NCI-H1417 (cell line): ENCODE results near the gene VAPA.
A peak's percentile ranks its signal among the peaks of the same experiment; 100 is the strongest.
"Not testable (repeated sequence)": the region's sequence is repeated elsewhere in the genome, so short reads cannot be mapped to it uniquely, and the experiment has no call there.

Source experiments
- DNase-seq, 3 experiments: peaks; one replicate each; lab custom pipeline; 2025; lab: John Stamatoyannopoulos, UW

Gene VAPA

DNA sequence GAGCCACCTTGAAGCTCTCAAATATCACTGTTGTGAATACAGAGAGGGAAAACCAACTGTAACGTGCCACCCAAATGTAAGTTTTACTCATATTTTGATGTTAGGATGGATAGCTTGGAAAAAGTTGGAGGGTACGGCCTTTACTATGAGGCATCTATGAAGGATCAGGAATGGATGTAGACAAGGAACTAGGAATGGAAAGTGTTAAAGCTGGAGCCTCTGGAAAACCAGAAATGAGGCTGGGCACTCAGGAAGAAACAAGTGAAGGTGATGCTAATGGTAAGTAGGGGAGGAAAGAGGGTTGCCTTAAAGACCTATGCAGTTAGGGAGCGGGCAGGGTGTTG is 27.8 kb upstream of the VAPA start:
- no peak for DNase-seq

DNA sequence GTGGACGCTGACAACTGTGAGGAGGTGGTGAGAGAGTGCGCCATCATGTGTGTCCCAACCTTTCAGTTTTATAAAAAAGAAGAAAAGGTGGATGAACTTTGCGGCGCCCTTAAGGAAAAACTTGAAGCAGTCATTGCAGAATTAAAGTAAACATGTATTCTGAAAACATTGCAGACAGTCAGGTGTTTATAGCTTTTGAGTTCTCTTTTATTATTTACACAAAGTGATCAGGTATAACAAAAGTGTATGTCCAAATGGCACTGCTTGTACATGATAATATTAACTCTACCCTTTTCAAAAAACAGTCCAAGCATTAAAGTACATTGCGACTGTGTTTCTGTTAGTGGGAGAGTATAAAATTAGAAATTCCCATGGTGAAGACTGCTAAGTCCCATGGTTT is 25.8 kb upstream of the VAPA start:
- no peak for DNase-seq

DNA sequence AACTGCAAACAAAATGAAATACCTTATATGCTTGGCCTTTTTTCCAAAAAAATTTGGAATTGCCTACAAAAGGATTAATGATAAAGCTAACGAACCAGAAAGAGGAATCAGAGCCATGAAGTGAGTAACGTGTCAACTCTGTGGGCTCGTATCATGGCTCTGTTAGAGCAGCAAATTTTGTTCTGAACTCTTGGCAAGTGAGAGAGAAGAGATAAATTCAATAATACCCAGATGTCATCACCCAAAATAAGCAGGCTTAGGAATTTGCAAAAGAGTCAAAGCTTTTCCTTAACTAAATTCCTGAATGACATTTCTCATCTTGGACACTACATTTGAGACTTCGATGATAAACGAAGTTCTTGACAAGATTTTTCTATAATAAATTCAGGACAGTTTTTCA is 23.6 kb upstream of the VAPA start:
- DNase-seq: no peak

DNA sequence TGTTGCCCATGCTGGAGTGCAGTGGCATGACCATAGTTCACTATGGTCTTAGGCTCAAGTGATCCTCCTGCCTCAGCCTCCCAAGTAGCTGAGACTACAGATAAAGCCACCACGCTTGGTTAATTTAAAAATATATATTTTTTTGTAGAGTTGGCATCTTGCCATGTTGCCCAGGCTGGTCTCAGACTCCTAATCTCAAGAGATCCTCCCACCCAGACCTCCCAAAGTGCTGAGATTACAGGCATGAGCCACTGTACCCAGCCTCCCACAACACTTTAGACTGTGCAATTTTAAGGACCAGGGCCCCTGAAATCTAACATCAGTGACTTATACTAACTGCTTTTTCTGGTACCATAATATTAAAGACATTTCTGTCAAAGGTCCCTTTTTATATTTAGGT is 22.9 kb upstream of the VAPA start:
- no peak for DNase-seq

DNA sequence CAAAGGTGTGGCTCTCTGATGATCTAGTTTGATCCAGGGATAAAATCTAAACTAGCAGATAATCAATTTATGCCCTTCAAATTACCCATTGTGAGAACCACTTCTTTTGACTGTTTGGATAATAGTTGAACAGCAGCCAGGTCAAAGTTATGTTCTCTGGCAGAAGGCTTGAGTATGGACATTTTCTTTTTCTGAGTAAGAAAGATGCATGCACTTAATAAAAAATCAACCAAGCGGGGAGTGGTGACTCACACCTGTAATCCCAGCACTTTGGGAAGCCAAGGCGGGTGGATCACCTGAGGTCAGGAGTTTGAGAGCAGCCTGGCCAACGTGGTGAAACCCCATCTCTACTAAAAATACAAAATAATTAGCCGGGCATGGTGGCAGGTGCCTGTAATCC is 22.3 kb upstream of the VAPA start:
- DNase-seq: not testable (repeated sequence)

DNA sequence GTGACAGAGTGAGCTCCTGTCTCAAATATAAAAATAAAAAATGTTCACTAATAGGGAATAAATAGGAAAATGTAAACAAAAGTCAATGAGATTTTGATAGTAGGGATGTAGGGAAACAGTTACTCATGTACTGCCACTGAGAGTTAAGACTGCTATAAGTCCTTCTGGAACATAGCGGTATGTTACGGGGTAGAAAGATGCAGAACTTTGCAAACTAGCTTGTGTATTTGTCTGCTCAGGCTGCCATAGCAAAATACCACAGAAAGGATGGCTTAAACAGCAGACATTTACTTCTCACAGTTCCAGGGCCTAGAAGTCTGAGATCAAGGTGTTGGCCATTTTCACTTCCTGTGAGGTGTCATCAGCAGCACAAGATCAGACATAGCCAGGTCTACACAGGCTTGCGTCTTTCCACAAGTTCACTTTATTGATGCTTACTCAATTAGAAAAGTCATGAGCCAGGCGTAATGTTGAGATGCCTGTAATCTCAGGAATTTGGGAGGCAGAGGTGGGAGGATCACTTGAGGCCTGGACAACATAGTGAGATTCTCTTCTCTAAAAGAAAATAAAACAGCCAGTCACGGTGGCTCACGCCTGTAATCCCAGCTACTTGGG is 19.3 kb upstream of the VAPA start:
- DNase-seq: no peak

DNA sequence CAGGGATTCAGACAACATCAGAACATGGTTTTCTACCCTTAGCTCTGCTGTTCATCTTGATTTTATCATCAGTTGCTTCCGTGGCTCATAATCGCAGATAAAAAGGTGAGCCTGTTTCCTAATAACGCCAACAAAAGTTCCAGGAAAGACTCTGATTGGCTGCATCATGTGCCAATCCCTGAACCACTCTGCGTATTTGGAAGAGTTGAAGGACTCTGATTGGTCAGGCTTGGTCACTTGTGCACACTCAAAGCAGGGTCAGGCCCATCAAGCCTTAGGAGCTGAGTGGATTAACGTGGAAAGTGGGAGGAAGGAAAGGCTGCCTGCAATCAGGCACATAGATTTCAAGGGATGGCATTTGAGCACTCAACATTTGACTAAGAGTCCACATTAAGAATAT is 16.7 kb upstream of the VAPA start:
- DNase-seq: no peak

DNA sequence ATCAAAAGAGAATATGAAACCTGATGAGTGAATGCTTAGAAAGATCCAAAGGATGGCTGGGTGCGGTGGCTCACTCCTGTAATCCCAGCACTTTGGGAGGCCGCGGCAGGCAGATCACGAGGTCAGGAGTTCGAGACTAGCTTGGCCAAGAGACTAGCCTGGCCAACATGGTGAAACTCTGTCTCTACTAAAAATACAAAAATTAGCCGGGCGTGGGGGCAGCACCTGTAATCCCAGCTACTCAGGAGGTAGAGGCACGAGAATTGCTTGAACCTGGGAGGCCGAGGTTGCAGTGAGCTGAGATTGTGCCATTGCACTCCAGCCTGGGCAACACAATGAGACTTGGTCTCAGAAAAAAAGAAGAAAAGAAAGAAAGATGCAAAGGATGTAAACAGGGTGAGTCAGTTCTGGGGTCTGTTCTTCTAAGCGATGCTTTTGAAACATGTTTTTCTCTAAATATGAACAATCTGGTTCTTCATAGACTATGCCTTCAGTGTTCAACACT is 16.0 kb upstream of the VAPA start:
- DNase-seq: not testable (repeated sequence)

DNA sequence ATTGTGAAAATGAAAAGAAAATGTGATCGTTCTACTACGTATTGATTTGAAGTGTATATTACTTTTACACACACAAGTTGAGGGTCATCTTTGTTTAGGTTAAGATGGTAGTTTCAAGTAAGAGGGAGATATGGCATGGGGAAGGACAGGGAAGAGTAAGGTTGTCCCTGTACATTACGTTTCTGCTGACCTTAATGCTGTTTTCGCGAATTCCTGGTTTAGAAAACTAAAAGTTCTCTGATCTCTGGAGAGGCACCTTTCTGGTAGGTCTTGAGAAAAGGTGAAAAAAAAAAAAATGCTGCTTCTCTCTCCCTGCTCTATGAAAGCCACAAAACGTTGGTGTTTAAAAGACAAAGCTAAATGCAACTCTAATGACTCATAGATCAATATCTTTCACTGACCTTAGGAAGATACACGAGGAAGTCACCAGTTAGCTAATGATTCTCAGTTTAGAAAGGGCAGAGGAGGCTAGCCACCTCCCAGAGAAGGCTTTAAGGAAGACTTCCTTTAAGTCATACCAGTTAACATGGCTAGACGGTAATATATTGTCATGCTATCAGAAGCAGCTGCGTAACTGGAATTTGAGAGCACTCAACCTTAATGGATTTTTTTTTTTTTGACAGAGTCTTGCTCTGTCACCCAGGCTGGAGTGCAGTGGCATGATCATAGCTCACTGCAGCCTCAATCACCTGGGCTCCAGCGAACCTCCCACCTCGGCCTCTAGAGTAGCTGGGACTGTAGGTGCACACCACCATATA is 14.8 kb upstream of the VAPA start:
- DNase-seq: peak in 2 of 3 experiments; percentile 9 to 77

DNA sequence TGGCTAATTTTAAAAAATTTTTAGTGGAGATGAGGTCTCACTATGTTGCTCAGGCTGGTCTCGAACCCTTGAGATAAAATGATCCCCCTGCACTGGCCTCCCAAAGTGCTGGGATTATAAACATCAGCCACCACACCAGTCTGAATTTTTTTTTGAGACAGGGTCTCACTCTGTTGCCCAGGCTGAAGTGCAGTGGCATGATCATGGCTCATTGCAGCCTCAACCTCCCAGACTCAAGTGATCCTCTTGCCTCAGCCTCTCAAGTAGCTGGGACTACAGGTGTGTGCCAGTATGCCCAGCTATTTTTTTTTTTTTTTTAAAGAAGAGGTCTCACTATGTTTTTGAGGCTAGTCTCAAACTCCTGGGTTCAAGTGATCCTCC is 14.3 kb upstream of the VAPA start:
- not testable (repeated sequence) for DNase-seq

DNA sequence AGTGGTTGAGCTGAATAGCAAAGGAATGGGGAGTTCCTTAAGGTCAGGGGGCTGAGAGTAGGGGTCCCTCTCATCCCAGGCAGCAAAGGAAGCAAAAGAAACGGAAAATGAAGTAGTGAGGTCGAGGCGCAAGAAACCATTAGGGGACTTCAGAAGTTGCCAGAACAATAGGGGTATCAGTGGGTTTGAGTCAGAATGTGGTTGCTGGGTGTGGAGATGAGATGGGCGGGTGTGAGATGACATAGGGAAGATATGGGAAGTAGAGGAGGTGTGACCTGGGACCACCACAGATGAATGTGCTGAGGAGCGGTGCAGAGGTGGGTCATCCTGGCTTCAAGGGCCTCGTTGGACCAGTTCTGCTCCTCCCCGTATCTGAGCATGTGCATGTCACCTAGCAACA is 13.1 kb upstream of the VAPA start:
- DNase-seq: no peak

DNA sequence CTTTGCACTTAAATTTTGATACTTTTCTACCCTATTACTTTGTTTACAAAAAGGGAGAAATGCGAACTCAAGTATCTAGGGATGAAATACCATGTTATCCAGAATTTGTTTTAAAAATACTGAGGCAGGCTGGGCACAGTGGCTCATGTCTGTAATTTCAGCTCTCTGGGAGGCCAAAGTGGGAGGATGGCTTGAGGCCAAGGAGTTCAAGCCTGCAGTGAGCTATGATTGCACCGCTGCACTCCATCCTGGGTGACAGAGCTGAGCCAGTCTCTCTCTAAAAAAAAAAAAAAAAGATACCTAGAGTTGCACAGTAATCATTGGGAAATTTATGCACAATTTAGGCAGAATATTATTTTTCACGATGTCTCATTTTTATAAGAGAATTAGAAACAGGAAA is 12.4 kb upstream of the VAPA start:
- no peak for DNase-seq

DNA sequence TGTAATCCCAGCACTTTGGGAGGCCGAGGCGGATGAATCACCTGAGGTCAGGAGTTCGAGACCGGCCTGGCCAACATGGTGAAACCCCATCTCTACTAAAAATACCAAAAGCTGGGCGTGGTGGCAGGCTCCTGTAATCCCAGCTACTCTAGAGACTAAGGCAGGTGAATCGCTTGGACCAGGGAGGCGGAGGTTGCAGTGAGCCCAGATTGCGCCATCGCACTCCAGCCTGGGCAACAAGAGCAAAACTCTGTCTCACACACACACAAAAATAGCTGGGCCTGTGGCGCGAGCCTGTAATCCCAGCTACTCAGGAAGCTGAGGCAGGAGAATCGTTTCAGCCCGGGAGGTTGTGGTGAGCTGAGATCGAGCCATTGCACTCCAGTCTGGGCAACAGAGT is 11.6 kb upstream of the VAPA start:
- DNase-seq: not testable (repeated sequence)

DNA sequence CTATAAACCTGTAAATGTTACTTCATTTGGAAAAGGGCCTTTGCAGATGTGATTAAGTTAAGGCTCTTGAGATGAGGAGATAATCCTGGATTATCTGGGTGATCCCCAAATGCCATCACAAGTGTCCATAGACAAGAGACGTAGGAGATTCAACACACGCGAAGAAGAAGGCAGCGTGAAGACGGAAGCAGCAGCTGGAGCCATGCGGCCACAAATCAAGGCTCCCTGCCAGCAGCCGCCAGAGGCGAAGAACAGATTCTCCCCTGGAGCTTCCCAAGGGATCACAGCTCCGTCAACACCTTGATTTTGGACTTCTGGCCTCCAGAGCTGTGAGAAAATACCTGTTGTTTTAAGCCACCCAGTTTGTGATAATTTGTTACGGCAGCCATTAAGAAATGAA is 11.0 kb upstream of the VAPA start:
- no peak for DNase-seq

DNA sequence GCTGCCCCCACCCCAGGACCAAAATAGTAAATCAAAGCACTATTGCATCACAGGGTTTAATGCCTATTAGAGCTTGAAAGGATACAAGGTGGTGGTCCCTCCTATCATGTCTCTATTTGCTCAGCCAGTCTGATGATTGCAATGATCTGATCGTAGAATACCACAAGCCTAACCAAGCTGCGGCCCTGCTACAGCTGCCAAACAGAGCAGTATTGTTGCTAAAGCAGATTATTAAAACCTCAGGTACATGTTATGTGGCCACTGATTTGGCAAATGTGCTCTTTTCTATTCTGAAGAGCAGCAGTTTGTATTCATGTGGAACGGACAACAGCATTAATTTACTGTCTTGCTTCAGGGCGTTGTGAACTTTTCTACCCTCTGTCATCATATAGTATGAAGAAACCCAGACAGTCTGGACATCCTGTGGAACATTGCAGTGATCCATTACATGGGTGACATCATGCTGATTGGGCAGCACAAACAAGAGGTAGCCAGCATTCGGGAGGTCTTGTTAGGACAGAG is 8.4 kb upstream of the VAPA start:
- DNase-seq: peak in 1 of 3 experiments; percentile 9

DNA sequence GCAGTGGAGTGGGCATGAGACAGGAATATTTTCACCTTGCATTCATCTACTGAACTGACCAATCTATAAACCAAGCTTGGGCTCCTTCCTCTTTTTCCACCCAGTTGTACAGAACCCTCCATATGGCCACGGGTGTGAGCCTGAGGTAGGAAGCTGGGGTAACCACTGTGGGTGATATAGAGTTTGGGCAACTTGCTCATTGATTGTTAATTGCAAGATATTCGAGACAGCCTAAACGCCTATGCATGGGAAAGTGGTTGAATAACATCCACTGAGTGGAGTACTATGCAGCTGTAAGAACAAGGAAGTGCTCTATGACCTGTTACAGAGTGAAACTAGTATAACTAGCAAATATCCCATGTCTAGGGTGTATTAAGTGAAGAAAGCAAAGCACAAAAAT is 7.3 kb upstream of the VAPA start:
- no peak for DNase-seq

DNA sequence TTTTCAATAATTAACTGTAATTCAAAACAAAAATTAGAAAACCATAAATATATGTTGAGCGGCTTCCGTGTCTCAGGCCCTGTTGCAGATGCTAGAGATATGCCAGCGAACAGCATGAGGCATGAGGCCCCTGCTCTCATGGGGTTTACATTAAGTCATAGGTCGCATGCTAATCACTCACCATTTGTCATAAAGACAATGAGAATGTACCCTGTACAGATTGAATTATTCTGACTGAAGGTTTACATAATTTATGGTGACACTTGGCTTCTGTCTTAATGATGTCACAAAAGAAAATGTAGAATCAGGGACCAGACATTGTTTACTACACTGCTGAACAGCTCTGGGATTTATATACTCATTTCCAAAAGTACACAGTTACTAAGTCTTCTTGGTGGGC is 5.9 kb upstream of the VAPA start:
- DNase-seq: peak in 1 of 3 experiments; percentile 7

DNA sequence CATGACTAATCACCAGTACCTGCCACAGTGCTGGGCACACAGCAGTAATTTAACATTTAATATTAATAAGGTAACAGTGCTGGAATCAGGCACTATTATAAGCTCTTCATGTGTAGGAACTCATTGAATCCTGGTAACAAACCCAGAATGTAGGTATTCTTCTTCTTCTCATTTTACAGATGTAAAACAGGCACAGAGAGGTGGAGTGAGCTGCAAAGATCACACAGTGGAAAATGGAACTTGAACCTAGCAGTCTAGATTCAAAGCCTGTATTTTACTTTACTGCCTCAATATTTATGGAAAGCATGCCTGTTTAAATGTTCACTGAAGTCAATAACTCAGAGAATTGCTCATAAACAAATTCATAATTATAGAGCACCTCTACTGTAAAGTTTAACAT is 3.7 kb upstream of the VAPA start:
- DNase-seq: no peak

DNA sequence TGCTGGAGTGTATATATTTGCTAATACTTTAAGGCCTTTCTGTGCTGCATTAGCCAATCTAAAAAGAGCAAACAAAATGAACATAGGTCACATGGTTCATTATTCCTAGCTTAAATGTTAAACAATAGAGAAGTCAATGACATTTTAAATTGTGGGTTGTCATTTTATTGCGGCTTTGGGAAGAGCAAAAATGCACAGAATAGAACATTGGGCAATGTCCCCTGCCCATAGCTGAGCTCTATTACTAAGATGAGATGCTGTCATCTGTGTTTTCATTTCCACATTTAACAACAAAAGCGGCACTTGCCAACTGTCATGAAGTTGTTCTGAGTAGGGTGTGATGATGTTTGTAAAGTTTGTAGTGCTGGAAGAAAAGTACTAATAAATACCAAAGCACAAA is 3.2 kb upstream of the VAPA start:
- DNase-seq: no peak

DNA sequence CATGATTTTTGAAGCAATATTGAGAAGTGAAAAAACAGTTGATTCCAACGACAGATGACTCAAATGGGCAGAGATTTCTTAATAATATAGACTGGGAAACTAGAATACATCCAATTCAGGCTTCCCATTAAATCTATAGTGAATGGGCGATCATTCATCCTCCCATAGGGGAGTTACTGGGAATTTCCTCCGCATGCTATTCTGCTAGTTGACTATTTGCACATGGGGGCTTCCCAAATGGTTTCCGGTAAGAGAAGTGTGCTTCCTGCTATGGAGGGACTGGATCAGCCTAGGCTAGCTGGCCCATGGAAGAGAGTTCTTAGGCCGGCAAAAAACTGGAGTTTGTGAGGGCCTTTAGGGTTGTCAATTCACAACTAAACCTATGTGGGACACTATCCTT is 2.6 kb upstream of the VAPA start:
- no peak for DNase-seq

DNA sequence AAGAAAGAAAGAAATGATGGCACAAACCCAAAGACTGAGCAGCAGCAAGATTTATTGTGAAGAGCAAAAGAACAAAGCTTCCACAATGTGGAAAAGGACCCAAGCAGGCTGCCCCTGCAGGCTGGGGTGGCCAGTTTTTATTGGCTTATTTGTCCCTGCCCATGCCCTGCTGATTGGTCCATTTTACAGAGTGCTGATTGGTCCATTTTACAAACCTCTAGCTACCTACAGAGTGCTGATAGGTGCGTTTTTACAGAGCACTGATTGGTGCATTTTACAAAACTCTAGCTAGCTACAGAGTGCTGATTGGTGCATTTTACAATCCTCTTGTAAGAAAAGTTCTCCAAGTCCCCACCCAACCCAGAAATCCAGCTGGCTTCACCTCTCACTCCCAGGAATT is 1.5 kb upstream of the VAPA start:
- DNase-seq: not testable (repeated sequence)

DNA sequence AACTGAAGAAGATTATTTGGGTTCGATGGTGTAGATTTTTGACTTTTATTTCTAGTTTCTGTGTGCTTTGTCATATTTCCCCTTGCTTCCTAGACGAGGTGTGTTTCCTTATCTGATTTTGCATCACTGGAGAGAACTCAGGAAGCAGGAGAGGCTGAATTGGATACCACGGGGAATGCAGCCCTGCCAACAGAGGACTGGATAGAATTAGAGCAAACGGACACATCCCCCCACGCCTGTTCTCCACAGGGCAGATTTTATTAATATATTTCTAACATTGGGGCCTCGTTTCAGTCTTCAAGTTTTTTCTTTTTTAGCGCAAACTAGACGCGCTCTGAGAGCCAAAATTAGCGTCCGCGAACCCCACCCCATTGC is 678 bp upstream of the VAPA start:
- no peak for DNase-seq

DNA sequence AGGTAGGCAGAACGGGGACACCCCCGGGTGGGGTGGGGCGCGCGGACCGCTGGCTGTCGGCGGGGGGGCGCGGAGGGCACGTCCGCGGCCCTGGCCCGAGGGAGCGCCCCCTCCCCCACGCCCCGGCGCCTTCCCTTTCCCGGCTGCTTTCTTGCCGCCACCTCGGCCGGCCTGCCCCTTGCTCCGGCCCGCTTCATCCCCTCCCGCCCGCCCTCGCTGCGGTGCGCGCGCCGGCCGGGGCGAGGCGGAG is 443 bp downstream of the VAPA start:
- DNase-seq: peak in 1 of 3 experiments; percentile 89
